Fibroblast of lung (primary cell): ENCODE results near the gene OR6S1.

Experiments used
- EZH2 ChIP-seq: IDR thresholded peaks from 2 replicates; pipeline ENCODE4 v1.5.1; 2012; ENCODE audit warnings: low read length, control low read depth, mild to moderate bottlenecking; ENCODE audit errors: missing control alignments
- TF ChIP-seq, protein P1 (sequence below), 2 donors: IDR thresholded peaks in 1 of 2; conservative IDR thresholded peaks in 1 of 2; 1 replicate in 1 of 2; 2 replicates in 1 of 2; pipeline ENCODE4 v1.5.1; 2011 to 2012; ENCODE audit warnings: low read length in 2 of 2, control low read depth in 1 of 2, inconsistent platforms in 1 of 2, low read depth in 1 of 2, mild to moderate bottlenecking in 1 of 2

GRCh38 chr14:20658246-20658645, 16.8 kb upstream of the OR6S1 start:
- TF ChIP-seq, protein P1, sequence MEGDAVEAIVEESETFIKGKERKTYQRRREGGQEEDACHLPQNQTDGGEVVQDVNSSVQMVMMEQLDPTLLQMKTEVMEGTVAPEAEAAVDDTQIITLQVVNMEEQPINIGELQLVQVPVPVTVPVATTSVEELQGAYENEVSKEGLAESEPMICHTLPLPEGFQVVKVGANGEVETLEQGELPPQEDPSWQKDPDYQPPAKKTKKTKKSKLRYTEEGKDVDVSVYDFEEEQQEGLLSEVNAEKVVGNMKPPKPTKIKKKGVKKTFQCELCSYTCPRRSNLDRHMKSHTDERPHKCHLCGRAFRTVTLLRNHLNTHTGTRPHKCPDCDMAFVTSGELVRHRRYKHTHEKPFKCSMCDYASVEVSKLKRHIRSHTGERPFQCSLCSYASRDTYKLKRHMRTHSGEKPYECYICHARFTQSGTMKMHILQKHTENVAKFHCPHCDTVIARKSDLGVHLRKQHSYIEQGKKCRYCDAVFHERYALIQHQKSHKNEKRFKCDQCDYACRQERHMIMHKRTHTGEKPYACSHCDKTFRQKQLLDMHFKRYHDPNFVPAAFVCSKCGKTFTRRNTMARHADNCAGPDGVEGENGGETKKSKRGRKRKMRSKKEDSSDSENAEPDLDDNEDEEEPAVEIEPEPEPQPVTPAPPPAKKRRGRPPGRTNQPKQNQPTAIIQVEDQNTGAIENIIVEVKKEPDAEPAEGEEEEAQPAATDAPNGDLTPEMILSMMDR (conservative IDR thresholded peaks at IDR 0.05 in 1 of 2, IDR thresholded peaks at IDR 0.05 in 1 of 2; ENCODE audit: low read depth in 1 of 2, low read length in 2 of 2), result no peak
- no peak for TF ChIP-seq EZH2
